Adipocyte (in vitro differentiated cells): Measurements from ENCODE around the gene VGF.
"Not testable (repeated sequence)": the region's sequence is repeated elsewhere in the genome, so short reads cannot be mapped to it uniquely, and the experiment has no call there.

Experiments used
- DNase-seq: peaks from one replicate; pipeline ENCODE4 v3.0.0-alpha.2; 2015; ENCODE audit warnings: low read depth
- H3K27me3 ChIP-seq: replicated peaks from 2 replicates; pipeline ENCODE4 v1.7.0; 2013; ENCODE audit warnings: mild to moderate bottlenecking, low read length, moderate library complexity; ENCODE audit not compliant: control insufficient read depth, insufficient read depth
- H3K36me3 ChIP-seq: 2 replicates; pipeline ENCODE4 v1.7.0; 2013; ENCODE audit warnings: low read length, mild to moderate bottlenecking, moderate library complexity; ENCODE audit not compliant: control insufficient read depth, insufficient read depth, severe bottlenecking
- H3K4me1 ChIP-seq: 2 replicates; pipeline ENCODE4 v1.7.0; 2013; ENCODE audit warnings: mild to moderate bottlenecking, low read length, moderate library complexity; ENCODE audit not compliant: control insufficient read depth, insufficient read depth
- H3K4me3 ChIP-seq: 2 replicates; pipeline ENCODE4 v1.7.0; 2013; ENCODE audit warnings: mild to moderate bottlenecking, low read length, moderate library complexity
- H3K9ac ChIP-seq: 2 replicates; pipeline ENCODE4 v1.7.0; 2013; ENCODE audit warnings: mild to moderate bottlenecking, low read length, moderate library complexity
- H3K9me3 ChIP-seq: 2 replicates; pipeline ENCODE4 v1.7.0; 2013; ENCODE audit warnings: mild to moderate bottlenecking, low read length, moderate library complexity; ENCODE audit not compliant: control insufficient read depth

Gene VGF

DNA sequence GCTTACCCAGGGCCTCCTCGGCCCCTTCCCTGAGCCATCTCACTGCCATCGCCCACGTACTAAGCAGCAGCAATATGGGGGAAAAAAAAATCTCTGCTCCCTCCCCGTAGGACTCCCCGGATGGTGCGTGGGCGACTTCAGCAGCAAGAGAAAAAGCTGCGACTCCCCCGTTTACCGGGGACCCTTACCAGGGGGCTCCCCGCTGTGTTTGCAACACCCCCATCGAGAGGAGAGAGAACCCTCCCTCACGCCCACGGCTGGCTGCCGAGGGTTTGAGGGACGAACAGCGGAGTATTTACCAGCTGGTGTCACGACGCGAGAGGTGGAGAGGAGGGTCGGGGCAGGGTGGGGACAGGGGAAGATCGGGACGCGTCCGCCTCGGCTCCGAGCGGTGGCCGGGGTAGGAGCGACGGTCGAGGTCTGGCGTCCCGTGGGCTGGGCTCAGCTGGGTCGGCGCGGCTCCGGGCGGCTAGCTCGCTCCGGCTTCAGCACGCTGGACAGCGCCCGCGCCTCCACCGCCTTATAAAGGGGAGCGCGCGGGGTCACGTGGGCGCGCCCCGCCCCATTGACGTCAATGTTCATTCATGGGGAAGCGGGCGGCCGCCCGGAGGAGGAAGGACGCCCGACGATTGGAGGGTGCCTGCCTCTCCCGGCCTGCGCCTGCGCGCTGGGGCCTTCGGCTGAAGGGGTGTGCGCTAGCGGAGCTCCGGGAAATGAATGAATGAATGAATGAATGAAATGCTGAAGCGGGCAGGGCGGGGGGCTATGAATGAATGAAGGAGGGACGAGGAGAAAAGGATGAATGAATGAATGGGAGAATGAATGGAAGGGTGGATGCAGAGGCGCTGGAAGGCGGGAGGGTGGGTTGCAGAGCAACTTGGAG, at the start of gene VGF:
Gene VGF, minus strand, starts transcription at position 495 of the 883 bp plus-strand sequence. CDS start 726 bp downstream, outside the sequence.
- peak within 1 kb of the TSS; percentile 40 for H3K4me3 ChIP-seq

DNA sequence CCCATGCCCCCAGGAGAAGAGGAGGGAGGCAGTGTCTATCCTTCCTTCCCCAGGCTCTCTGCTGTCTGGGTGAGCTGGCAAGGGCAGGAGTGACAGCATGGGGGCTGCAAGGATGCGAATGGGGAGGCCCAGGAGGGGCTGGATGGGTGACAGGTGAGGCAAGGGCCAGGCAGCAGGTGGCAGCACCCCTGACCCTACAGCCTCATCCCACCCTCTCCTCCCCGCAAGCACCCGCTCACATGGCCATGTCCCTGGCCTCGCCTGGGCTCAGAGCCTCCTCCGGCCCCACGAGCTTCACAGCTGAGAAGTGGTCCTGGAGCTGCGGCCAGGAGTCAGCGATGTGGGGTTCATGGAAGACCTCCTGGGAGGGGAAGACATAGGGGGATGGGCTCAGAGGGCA, 46.6 kb upstream of the VGF start:
- peaks cover 21% of the 10 kb centered on the region for H3K4me1 ChIP-seq
- no peaks in the 10 kb centered on the region for H3K9me3 ChIP-seq
- no peak overlapping the region for H3K4me3 ChIP-seq
- no peak for DNase-seq
- peaks cover 68% of the 10 kb centered on the region for H3K36me3 ChIP-seq
- H3K27me3 ChIP-seq = no peaks in the 10 kb centered on the region
- H3K9ac ChIP-seq = no peak overlapping the region

More for the DNA sequence above, at the start of gene VGF:
- Histone ChIP-seq H3K9ac (no peak within 1 kb of the TSS), H3K4me1 (peaks cover 20% of the 10 kb centered on the region), H3K9me3 (no peaks in the 10 kb centered on the region), H3K36me3 (peaks cover under 1% of the 10 kb centered on the region), H3K27me3 (peaks cover 41% of the 10 kb centered on the region)
- DNase-seq = peak; percentile 96

DNA sequence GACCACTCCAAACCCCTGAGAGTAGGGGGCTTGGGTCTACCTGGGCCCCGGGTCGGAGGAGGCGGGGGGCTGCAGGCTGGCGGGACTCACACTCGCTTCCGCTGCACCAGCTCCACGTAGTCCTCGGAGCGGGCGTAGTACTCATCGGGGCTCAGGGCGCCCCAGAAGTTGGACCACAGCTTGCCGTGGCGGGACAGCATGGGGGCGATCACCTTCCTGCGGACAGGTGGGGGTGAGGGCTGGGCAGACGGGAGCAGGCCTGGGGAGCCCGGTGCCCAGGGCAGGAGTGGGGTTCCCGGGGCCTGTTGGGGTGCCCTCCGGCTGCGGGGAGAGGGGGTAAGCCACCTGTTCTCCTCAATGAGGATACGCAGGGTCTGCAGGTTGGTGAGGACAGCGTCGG, 46.1 kb upstream of the VGF start:
- H3K27me3 ChIP-seq = no peaks in the 10 kb centered on the region
- H3K4me3 ChIP-seq = no peak overlapping the region
- H3K9ac ChIP-seq = no peak overlapping the region
- peaks cover 70% of the 10 kb centered on the region for H3K36me3 ChIP-seq
- no peaks in the 10 kb centered on the region for H3K9me3 ChIP-seq
- DNase-seq = no peak
- peaks cover 18% of the 10 kb centered on the region for H3K4me1 ChIP-seq

DNA sequence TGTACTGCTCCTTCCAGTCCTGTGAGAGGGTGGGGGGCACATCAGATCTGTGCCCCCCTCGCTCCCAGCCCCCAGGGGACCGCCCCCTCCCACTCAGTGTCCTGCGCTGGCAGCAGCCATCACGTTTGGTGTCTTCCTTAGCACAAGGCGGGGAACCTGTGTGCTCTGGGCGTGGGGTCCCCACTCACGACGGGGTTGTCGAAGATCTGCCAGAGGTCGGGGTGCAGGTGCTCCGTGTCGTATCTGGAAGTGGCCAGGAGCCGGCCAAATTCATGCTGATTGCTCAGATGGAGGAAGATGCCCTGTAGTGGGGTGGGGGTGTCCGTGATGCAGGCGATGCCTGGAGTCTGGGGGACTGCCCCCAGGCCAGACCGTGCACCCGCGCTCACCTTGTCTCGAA, 44.8 kb upstream of the VGF start:
- Histone ChIP-seq H3K4me3 (no peak overlapping the region), H3K9me3 (no peaks in the 10 kb centered on the region), H3K27me3 (no peaks in the 10 kb centered on the region), H3K36me3 (peaks cover 71% of the 10 kb centered on the region), H3K9ac (no peak overlapping the region), H3K4me1 (peaks cover 5% of the 10 kb centered on the region)
- DNase-seq = no peak

DNA sequence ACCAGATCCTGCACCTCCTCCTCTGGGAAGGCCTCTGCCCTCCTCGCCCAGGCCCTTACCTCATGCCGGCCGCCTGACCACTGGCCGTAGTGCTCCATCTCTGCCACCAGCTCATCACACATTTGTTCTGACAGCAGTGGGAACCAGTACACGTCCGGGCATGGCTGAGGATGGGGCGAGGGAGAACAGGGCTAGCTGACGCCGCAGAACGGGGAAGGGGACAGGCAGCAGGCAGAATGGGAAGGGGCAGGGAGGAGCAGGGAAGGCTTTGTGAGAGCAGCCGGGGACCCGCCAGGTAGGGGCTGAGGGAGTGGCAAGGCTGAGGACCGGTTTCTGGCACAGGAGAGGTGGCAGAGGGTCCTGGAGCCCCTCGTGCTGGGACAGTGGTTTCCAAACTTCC, 43.4 kb upstream of the VGF start:
- H3K4me1 ChIP-seq = no peaks in the 10 kb centered on the region
- no peaks in the 10 kb centered on the region for H3K27me3 ChIP-seq
- H3K4me3 ChIP-seq = no peak overlapping the region
- no peak overlapping the region for H3K9ac ChIP-seq
- no peak for DNase-seq
- peaks cover 62% of the 10 kb centered on the region for H3K36me3 ChIP-seq
- H3K9me3 ChIP-seq = no peaks in the 10 kb centered on the region

DNA sequence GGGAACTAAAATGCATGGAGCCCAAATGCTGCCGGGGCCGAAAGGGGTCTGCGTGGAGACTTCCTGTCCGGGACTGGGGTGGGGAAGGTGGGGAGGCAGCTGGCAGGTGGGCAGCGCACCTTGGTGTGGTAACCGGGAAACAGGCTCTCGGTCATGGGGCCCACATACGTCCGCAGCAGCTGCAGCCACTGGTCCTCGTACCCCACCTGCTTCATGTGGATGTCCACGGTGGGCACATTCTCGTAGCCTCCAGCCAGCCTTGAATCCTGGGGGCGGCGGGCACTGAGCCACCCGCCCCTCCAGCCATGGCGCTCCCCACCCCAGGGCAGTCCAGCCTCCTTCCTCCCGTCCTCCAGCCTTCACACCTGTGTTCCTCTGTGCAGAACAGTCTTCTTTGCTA, 42.1 kb upstream of the VGF start:
- Histone ChIP-seq H3K9me3 (no peaks in the 10 kb centered on the region), H3K9ac (no peak overlapping the region), H3K36me3 (peaks cover 57% of the 10 kb centered on the region), H3K4me1 (no peaks in the 10 kb centered on the region), H3K4me3 (no peak overlapping the region), H3K27me3 (no peaks in the 10 kb centered on the region)
- no peak for DNase-seq

DNA sequence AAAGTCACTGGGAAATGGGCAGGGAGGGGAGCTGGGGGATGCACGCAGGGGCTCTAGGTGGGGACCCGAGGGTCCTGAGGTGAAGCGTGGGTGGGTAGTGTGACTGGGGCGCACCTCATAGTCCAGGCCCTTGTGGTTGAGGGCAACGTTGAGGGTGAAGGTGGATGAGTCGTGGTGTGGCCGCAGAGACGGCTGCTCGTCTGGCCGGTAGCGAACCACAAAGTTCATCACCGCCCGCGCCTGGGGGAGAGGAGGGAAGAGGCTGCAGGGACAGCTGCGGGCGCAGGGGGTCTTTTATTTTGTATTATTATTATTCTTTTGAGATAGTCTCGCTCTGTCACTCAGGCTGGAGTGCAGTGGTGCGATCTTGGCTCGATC, 41.3 kb upstream of the VGF start:
- H3K27me3 ChIP-seq = peaks cover 4% of the 10 kb centered on the region
- no peak overlapping the region for H3K4me3 ChIP-seq
- H3K36me3 ChIP-seq = peaks cover 49% of the 10 kb centered on the region
- no peak for DNase-seq
- H3K9ac ChIP-seq = no peak overlapping the region
- H3K9me3 ChIP-seq = no peaks in the 10 kb centered on the region
- H3K4me1 ChIP-seq = peaks cover 2% of the 10 kb centered on the region

DNA sequence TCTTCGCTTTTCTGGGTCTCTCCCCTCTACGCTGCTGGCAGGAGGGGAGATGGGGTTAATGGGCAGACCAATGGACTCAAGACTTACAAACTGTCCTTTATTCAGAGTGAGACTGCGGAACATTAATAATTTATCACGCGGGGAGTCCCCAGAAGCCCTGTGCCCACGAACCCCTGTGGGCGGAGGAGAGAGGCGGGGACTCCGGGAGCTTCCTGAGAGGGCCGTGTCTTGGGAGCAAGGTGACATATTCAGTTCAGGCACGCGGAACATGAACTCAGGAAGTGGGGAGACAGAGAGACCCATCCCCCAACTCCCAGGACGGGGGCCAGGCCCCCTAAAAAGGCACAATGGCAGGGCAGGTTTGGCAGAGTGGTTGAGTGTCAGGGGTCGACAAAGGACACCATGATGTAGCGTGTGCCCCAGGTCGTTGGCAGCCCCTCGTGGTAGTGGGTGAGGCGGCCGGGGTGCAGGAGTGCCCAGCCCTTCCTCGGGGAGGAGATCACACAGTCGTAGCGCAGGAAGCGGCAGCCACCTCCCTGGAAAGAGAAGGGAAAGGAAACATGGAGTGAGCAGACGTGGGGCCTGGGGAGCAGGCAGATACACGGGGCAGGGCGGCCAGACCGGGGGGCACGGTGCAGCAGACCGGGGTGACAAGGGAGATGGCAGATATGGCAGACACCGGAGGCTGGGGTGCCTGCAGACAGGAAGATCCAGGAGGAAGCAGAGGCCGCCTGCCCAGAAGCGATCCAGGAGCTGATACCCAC, 40.7 kb upstream of the VGF start:
- no peak overlapping the region for H3K4me3 ChIP-seq
- H3K9ac ChIP-seq = no peak overlapping the region
- no peak for DNase-seq
- peaks cover 8% of the 10 kb centered on the region for H3K27me3 ChIP-seq
- peaks cover 3% of the 10 kb centered on the region for H3K4me1 ChIP-seq
- no peaks in the 10 kb centered on the region for H3K9me3 ChIP-seq
- H3K36me3 ChIP-seq = peaks cover 44% of the 10 kb centered on the region

DNA sequence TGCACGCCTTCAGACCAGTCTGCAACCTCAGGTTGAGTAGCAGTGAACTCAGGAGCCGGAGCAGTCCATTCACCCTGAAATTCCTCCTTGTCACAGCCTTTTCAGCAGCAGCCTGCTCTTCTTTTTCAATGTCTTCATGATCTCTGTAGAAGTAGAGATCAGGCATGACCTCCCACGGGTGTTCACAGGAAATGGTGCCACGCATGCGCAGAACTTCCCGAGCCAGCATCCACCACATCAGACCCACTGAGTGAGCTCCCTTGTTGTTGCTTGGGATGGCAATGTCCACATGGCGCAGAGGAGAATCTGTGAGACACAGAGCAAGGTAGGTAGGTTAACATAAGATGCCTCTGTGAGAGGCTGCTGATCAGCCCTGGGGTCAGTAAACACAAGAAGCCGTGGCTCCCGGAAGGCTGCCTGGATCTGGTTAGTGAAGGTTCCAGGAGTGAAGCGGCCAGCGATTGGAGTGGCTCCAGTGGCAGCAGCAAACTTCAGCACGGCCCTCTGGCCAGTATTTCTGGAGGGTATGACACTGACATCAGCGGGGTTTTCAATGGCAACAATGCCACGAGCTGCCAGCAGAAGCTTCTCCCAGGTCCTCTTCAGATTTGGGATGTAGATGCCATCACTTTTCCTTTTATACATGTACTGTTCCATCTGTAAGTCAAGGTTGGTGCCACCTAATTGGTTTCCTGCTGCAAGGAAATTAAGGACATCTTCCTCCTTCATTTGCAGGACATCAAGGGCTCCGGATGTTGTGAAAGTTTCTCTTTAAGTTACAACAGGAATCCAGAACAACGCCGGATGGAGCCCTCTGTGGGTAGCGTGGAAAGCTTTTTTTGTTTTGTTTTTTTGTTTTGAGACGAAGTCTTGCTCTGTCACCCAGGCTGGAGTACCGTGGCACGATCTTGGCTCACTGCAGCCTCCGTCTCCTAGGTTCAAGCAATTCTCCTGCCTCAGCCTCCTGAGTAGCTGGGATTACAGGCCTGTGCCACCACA, 38.7 kb upstream of the VGF start:
- not testable (repeated sequence) for H3K9ac ChIP-seq, H3K4me1 ChIP-seq, DNase-seq, H3K9me3 ChIP-seq, H3K4me3 ChIP-seq
- H3K36me3 ChIP-seq = peaks cover 26% of the 10 kb centered on the region
- peaks cover 20% of the 10 kb centered on the region for H3K27me3 ChIP-seq

DNA sequence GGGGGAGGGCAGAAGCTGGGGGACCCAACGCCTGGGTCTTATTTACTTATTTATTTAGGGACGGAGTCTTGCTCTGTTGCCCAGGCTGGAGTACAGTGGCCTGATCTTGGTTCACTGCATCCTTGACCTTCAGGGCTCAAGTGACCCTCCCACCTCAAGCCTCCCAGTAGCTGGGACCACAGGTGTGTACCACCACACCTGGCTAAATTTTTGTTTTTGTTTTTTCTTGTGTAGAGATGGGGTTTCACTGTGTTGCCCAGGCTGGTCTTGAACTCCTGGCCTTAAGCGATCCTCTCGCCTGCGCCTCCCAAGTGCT, 37.2 kb upstream of the VGF start:
- peaks cover 27% of the 10 kb centered on the region for H3K27me3 ChIP-seq
- H3K4me3 ChIP-seq = no peak overlapping the region
- H3K4me1 ChIP-seq = peaks cover 3% of the 10 kb centered on the region
- no peak overlapping the region for H3K9ac ChIP-seq
- DNase-seq = no peak
- peaks cover 15% of the 10 kb centered on the region for H3K36me3 ChIP-seq
- no peaks in the 10 kb centered on the region for H3K9me3 ChIP-seq
